Common myeloid progenitor, CD34-positive (primary cell): ENCODE measurements around the gene ATXN10.
A peak's percentile ranks its signal among the peaks of the same experiment; 100 is the strongest.

ENCODE experiments used
- CTCF ChIA-PET: fragments of 350-600 bp; sonication (Branson Sonifier 250); formaldehyde crosslinking; loops from one replicate; lab custom pipeline; 2021; ENCODE audit warnings: antibody characterized with exemption; lab: Charles Lee
- POLR2A ChIA-PET: fragments of 350-600 bp; sonication (Branson Sonifier 250); formaldehyde crosslinking; loops from one replicate; lab custom pipeline; 2021; ENCODE audit warnings: antibody characterized with exemption; lab: Charles Lee
- DNase-seq, 3 donors: peaks; one replicate each; pipeline versions ENCODE4 v3.0.0 to v3.0.0-alpha.2; 2013
- H3K27ac ChIP-seq, 2 experiments: 1 replicate in 1 of 2; 2 replicates in 1 of 2; pipeline ENCODE4 v1.7.0; 2013; ENCODE audit warnings: inconsistent platforms in 2 of 2, low read length in 2 of 2, mild to moderate bottlenecking in 2 of 2, low read depth in 1 of 2, moderate library complexity in 1 of 2; ENCODE audit not compliant: severe bottlenecking in 2 of 2, insufficient read depth in 1 of 2, poor library complexity in 1 of 2
- H3K27me3 ChIP-seq, 5 experiments: replicated peaks in 2 of 5; 1 replicate in 3 of 5; 2 replicates in 2 of 5; pipeline versions ENCODE4 v1.6.1 to v1.7.0; 2013; ENCODE audit warnings: low read length in 4 of 5, mild to moderate bottlenecking in 2 of 5, moderate library complexity in 2 of 5, inconsistent platforms in 1 of 5; ENCODE audit not compliant: insufficient read depth in 5 of 5, control insufficient read depth in 4 of 5
- H3K36me3 ChIP-seq, 4 experiments: 1 replicate in 2 of 4; 2 replicates in 2 of 4; pipeline versions ENCODE4 v1.6.1 to v1.7.0; 2013; ENCODE audit warnings: low read length in 3 of 4, control low read depth in 1 of 4, mild to moderate bottlenecking in 1 of 4; ENCODE audit not compliant: control insufficient read depth in 4 of 4, insufficient read depth in 4 of 4
- H3K4me1 ChIP-seq, 4 experiments: 1 replicate in 3 of 4; 2 replicates in 1 of 4; pipeline versions ENCODE4 v1.6.1 to v1.7.1; 2013; ENCODE audit warnings: low read length in 3 of 4, mild to moderate bottlenecking in 3 of 4, control low read depth in 1 of 4, inconsistent platforms in 1 of 4, moderate library complexity in 1 of 4; ENCODE audit not compliant: control insufficient read depth in 4 of 4, insufficient read depth in 4 of 4; ENCODE audit errors: control extremely low read depth in 1 of 4
- H3K4me3 ChIP-seq, 7 experiments: 1 replicate in 4 of 7; 2 replicates in 3 of 7; pipeline versions ENCODE4 v1.5.1 to v1.7.0; 2013; ENCODE audit warnings: mild to moderate bottlenecking in 7 of 7, low read length in 6 of 7, moderate library complexity in 6 of 7, inconsistent platforms in 2 of 7, low read depth in 2 of 7, control low read depth in 1 of 7; ENCODE audit not compliant: insufficient read depth in 4 of 7, control insufficient read depth in 1 of 7; ENCODE audit errors: extremely low read depth in 1 of 7
- H3K9me3 ChIP-seq, 5 experiments: 1 replicate in 4 of 5; 2 replicates in 1 of 5; pipeline versions ENCODE4 v1.6.1 to v1.7.1; 2013; ENCODE audit warnings: low read length in 4 of 5, mild to moderate bottlenecking in 2 of 5, inconsistent platforms in 1 of 5, low read depth in 1 of 5, moderate library complexity in 1 of 5; ENCODE audit not compliant: control insufficient read depth in 4 of 5, insufficient read depth in 2 of 5; ENCODE audit errors: control extremely low read depth in 1 of 5
- WGBS: methylation state at CpG from one replicate; pipeline ENCODE4 v1.1.5; 2013; ENCODE audit not compliant: insufficient coverage; 5-methylcytosine and 5-hydroxymethylcytosine counted together

Gene ATXN10

GRCh38 chr22:45760682-45761081 is 89.0 kb downstream of the ATXN10 start:
- peak in 1 of 3 donors; percentile 13 for DNase-seq
- CTCF ChIA-PET = no interaction called here
- no peaks in the 10 kb centered on the region for H3K4me1 ChIP-seq
- no peak overlapping the region for H3K4me3 ChIP-seq
- POLR2A ChIA-PET = no interaction called here
- no peaks in the 10 kb centered on the region for H3K27me3 ChIP-seq
- no peak overlapping the region for H3K27ac ChIP-seq
- peaks cover 5 to 52% (median 17%) of the 10 kb centered on the region in 4 experiments for H3K36me3 ChIP-seq
- no peaks in the 10 kb centered on the region for H3K9me3 ChIP-seq
- 100% methylated on average over 2 of the region's 2 CpGs for WGBS

- POLR2A ChIA-PET = no interaction called here
- H3K27me3 ChIP-seq = no peaks in the 10 kb centered on the region
- 97% methylated on average over 5 of the region's 7 CpGs for WGBS
- no peak overlapping the region for H3K4me3 ChIP-seq
- peaks cover 7 to 42% (median 16%) of the 10 kb centered on the region in 4 experiments for H3K36me3 ChIP-seq
- CTCF ChIA-PET = no interaction called here
- DNase-seq = no peak
- H3K27ac ChIP-seq = no peak overlapping the region
- H3K4me1 ChIP-seq = no peaks in the 10 kb centered on the region
- no peaks in the 10 kb centered on the region for H3K9me3 ChIP-seq
Measured at GRCh38 chr22:45762545-45763235, 91.1 kb downstream of the ATXN10 start.

GRCh38 chr22:45763236-45763624 is 91.6 kb downstream of the ATXN10 start:
- POLR2A ChIA-PET = no interaction called here
- no peaks in the 10 kb centered on the region for H3K27me3 ChIP-seq
- DNase-seq = no peak
- CTCF ChIA-PET = no interaction called here
- no peaks in the 10 kb centered on the region for H3K4me1 ChIP-seq
- H3K9me3 ChIP-seq = no peaks in the 10 kb centered on the region
- no peak overlapping the region for H3K27ac ChIP-seq
- WGBS = 98% methylated on average over 9 of the region's 10 CpGs
- no peak overlapping the region for H3K4me3 ChIP-seq
- peaks cover 7 to 37% (median 15%) of the 10 kb centered on the region in 4 experiments for H3K36me3 ChIP-seq

- H3K9me3 ChIP-seq = peaks cover 0 to 2% (median 0%) of the 10 kb centered on the region in 5 experiments
- CTCF ChIA-PET = no interaction called here
Measured at GRCh38 chr22:45768490-45768889, 96.9 kb downstream of the ATXN10 start.

GRCh38 chr22:45769569-45770210 is 98.1 kb downstream of the ATXN10 start:
- POLR2A ChIA-PET = no interaction called here
- CTCF ChIA-PET = no interaction called here
- no peak for DNase-seq

More at GRCh38 chr22:45768490-45768889, 96.9 kb downstream of the ATXN10 start:
- Histone ChIP-seq H3K27me3 (no peaks in the 10 kb centered on the region), H3K4me1 (no peaks in the 10 kb centered on the region), H3K4me3 (no peak overlapping the region), H3K27ac (no peak overlapping the region), H3K36me3 (peaks cover 6 to 23% (median 14%) of the 10 kb centered on the region in 4 experiments)
- DNase-seq = no peak
- POLR2A ChIA-PET = no interaction called here
- WGBS = 100% methylated on average over 1 of the region's 3 CpGs

GRCh38 chr22:45770506-45770905 is 98.9 kb downstream of the ATXN10 start:
- no peaks in the 10 kb centered on the region for H3K4me1 ChIP-seq
- peaks cover 6 to 19% (median 14%) of the 10 kb centered on the region in 4 experiments for H3K36me3 ChIP-seq
- DNase-seq = no peak
- no peaks in the 10 kb centered on the region for H3K27me3 ChIP-seq
- H3K4me3 ChIP-seq = no peak overlapping the region
- ChIA-PET CTCF (no interaction called here), POLR2A (no interaction called here)
- H3K9me3 ChIP-seq = peaks cover 0 to 2% (median 0%) of the 10 kb centered on the region in 5 experiments
- 77% methylated on average over 3 of the region's 4 CpGs for WGBS
- no peak overlapping the region for H3K27ac ChIP-seq

More at GRCh38 chr22:45769569-45770210, 98.1 kb downstream of the ATXN10 start:
- H3K36me3 ChIP-seq = peaks cover 6 to 19% (median 14%) of the 10 kb centered on the region in 4 experiments
- H3K27me3 ChIP-seq = no peaks in the 10 kb centered on the region
- H3K9me3 ChIP-seq = peaks cover 0 to 2% (median 0%) of the 10 kb centered on the region in 5 experiments
- H3K4me1 ChIP-seq = no peaks in the 10 kb centered on the region
- no peak overlapping the region for H3K4me3 ChIP-seq
- no peak overlapping the region for H3K27ac ChIP-seq
- 95% methylated on average over 2 of the region's 3 CpGs for WGBS

GRCh38 chr22:45771057-45771456 is 99.4 kb downstream of the ATXN10 start:
- H3K4me3 ChIP-seq = no peak overlapping the region
- no CpG with 5 or more reads among the region's 3 CpGs for WGBS
- peaks cover 0 to 2% (median 0%) of the 10 kb centered on the region in 5 experiments for H3K9me3 ChIP-seq
- peaks cover 4 to 19% (median 14%) of the 10 kb centered on the region in 4 experiments for H3K36me3 ChIP-seq
- no peak overlapping the region for H3K27ac ChIP-seq
- POLR2A ChIA-PET = no interaction called here
- CTCF ChIA-PET = no interaction called here
- DNase-seq = no peak
- no peaks in the 10 kb centered on the region for H3K27me3 ChIP-seq
- H3K4me1 ChIP-seq = no peaks in the 10 kb centered on the region
